ENCODE data around the gene RBM24. TPM values are rescaled to one million over a fixed set of nuclear protein-coding genes. Genes with fewer than 3 reads are reported as not detected.

The RBM24 gene
- total and polyA plus RNA-seq, 2 of the 4 experiments (the other 2 are of a cell fraction): 4.1 to 6.6 TPM

DNA sequence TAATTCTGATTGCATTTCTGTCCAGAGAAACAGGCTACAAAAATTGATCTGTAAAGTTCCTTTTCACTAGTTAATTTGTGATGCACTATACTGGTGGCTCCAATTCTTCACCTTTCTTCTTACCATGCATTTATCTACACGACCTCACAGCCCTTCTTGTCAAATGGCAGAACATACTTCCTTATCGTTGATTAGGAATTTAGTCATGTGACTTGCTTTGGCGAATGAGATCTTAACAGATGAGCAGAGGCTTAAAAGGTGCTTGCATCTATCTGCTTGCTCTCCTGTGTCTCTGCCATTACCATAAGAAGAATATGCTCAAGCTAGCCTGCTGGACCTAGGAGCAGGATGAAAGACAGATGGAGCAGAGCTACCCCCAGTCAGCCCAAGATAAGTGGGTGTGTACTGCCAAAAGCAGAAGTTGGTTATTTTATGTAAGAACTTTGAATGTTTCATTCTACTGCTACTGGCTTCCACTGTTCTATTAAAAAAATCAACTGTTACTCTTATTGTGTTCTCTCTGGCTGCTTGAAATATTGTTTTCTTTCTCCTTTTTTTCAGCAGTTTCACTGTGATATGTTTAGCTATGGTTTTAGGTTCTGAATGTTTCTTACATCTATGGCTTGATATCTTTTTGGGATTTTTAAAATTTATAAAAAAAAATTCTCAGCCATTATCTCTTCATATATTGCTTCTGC, 40.2 kb upstream of the RBM24 start:
- H4K20me1 ChIP-seq (ENCODE audit: insufficient read depth, low read length): no peaks in the 10 kb centered on the region
- peaks cover 4% of the 10 kb centered on the region for H3K9me3 ChIP-seq (ENCODE audit: control insufficient read depth, insufficient read depth, low read length)
- no peak overlapping the region for H3K4me3 ChIP-seq (ENCODE audit: insufficient read depth, low read depth, low read length)
- BruUV-seq (replicated peaks): no TSS peak
- intact Hi-C loops (cut with micrococcal nuclease) (no loop called here), dilution Hi-C loops (cut with HindIII; ENCODE audit: low sequenced_read_pairs, unreplicated experiment) (no loop called here), in situ Hi-C loops (cut with MboI; ENCODE audit: low sequenced_read_pairs) (no loop called here)
- no peaks in the 10 kb centered on the region for H3K79me1 ChIP-seq (ENCODE audit: low read depth in 1 of 2, low read length in 2 of 2)
- peaks cover 8% of the 10 kb centered on the region for H3K27me3 ChIP-seq (ENCODE audit: control insufficient read depth, insufficient read depth, low read length)
- H3K18ac ChIP-seq (ENCODE audit: low read depth, low read length): no peak overlapping the region
- no peaks in the 10 kb centered on the region for H3K4me1 ChIP-seq (ENCODE audit: control insufficient read depth, insufficient read depth, low read length)
- no peak overlapping the region for H2BK20ac ChIP-seq (ENCODE audit: low read depth, low read length)
- H3K9ac ChIP-seq (ENCODE audit: low read depth, low read length): no peak overlapping the region
- WGBS, 2 experiments (ENCODE audit: extremely low coverage in 2 of 2, insufficient read length in 1 of 2): no CpG with 5 or more reads among the region's 3 CpGs
- ChIA-PET CTCF (interaction anchor here (0.7 kb wide), 1 partner anchor 359 kb away, joined by 5 read pairs; the partner anchor contains the start of gene FAM8A1), POLR2A (ENCODE audit: unreplicated experiment) (no interaction called here)
- H4K5ac ChIP-seq (ENCODE audit: low read depth, low read length): no peak overlapping the region
- H2BK120ac ChIP-seq (ENCODE audit: low read depth, low read length): no peak overlapping the region
- H2AK5ac ChIP-seq (ENCODE audit: low read depth, low read length): no peak overlapping the region
- no peak overlapping the region for H4K8ac ChIP-seq (ENCODE audit: low read depth in 2 of 2, low read length in 2 of 2)
- TF ChIP-seq RCOR1 (IDR thresholded peaks at IDR 0.05; ENCODE audit: insufficient replicate concordance, low read length): no peak
- no peak for TF ChIP-seq MAFK (IDR thresholded peaks at IDR 0.05; ENCODE audit: low read depth, low read length)
- no peak for TF ChIP-seq POLR2A (IDR thresholded peaks at IDR 0.05; ENCODE audit: low read depth, low read length)
- TF ChIP-seq SMC3 (IDR thresholded peaks at IDR 0.05; ENCODE audit: low read depth, low read length): no peak
- no peak for TF ChIP-seq MAZ (IDR thresholded peaks at IDR 0.05; ENCODE audit: borderline replicate concordance, low read depth, low read length)
- TF ChIP-seq RAD21 (IDR thresholded peaks at IDR 0.05; ENCODE audit: low read length): no peak
- TF ChIP-seq, protein P1, sequence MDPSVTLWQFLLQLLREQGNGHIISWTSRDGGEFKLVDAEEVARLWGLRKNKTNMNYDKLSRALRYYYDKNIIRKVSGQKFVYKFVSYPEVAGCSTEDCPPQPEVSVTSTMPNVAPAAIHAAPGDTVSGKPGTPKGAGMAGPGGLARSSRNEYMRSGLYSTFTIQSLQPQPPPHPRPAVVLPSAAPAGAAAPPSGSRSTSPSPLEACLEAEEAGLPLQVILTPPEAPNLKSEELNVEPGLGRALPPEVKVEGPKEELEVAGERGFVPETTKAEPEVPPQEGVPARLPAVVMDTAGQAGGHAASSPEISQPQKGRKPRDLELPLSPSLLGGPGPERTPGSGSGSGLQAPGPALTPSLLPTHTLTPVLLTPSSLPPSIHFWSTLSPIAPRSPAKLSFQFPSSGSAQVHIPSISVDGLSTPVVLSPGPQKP (IDR thresholded peaks at IDR 0.05; ENCODE audit: borderline replicate concordance, low read depth, low read length): no peak
- TF ChIP-seq MXI1 (IDR thresholded peaks at IDR 0.05; ENCODE audit: borderline replicate concordance, low read depth, low read length): no peak
- TF ChIP-seq RFX5 (IDR thresholded peaks at IDR 0.05; ENCODE audit: low read depth, low read length): no peak
- TF ChIP-seq, protein P2, sequence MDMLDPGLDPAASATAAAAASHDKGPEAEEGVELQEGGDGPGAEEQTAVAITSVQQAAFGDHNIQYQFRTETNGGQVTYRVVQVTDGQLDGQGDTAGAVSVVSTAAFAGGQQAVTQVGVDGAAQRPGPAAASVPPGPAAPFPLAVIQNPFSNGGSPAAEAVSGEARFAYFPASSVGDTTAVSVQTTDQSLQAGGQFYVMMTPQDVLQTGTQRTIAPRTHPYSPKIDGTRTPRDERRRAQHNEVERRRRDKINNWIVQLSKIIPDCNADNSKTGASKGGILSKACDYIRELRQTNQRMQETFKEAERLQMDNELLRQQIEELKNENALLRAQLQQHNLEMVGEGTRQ (IDR thresholded peaks at IDR 0.05; ENCODE audit: low read depth, low read length): no peak
- TF ChIP-seq CEBPB (IDR thresholded peaks at IDR 0.05; ENCODE audit: low read depth, low read length): no peak
- TF ChIP-seq, protein P3, sequence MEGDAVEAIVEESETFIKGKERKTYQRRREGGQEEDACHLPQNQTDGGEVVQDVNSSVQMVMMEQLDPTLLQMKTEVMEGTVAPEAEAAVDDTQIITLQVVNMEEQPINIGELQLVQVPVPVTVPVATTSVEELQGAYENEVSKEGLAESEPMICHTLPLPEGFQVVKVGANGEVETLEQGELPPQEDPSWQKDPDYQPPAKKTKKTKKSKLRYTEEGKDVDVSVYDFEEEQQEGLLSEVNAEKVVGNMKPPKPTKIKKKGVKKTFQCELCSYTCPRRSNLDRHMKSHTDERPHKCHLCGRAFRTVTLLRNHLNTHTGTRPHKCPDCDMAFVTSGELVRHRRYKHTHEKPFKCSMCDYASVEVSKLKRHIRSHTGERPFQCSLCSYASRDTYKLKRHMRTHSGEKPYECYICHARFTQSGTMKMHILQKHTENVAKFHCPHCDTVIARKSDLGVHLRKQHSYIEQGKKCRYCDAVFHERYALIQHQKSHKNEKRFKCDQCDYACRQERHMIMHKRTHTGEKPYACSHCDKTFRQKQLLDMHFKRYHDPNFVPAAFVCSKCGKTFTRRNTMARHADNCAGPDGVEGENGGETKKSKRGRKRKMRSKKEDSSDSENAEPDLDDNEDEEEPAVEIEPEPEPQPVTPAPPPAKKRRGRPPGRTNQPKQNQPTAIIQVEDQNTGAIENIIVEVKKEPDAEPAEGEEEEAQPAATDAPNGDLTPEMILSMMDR (conservative IDR thresholded peaks at IDR 0.05; ENCODE audit: low read depth, low read length): no peak
- TF ChIP-seq NFE2L2 (IDR thresholded peaks at IDR 0.05; ENCODE audit: low read depth, low read length): no peak
- TF ChIP-seq CHD1 (IDR thresholded peaks at IDR 0.05; ENCODE audit: low read depth, low read length): no peak
- no peak for TF ChIP-seq BHLHE40 (IDR thresholded peaks at IDR 0.05; ENCODE audit: low read depth, low read length)
- TF ChIP-seq FOS (IDR thresholded peaks at IDR 0.05; ENCODE audit: low read depth, low read length): no peak
- no peak overlapping the region for H2BK15ac ChIP-seq (ENCODE audit: low read depth, low read length)
- H3K14ac ChIP-seq (replicated peaks; ENCODE audit: low read depth, low read length): no peak overlapping the region
- no peaks in the 10 kb centered on the region for H3K9me1 ChIP-seq (ENCODE audit: insufficient read depth, low read length)
- H2BK5ac ChIP-seq (ENCODE audit: low read depth, low read length, poor library complexity, severe bottlenecking): no peak overlapping the region
- H4K91ac ChIP-seq (ENCODE audit: insufficient read depth, low read depth, low read length): no peak overlapping the region
- no peak overlapping the region for H3K23ac ChIP-seq (ENCODE audit: low read depth, low read length)
- H3K56ac ChIP-seq (ENCODE audit: extremely low read depth, insufficient read depth, low read length): no peak overlapping the region
- no peak overlapping the region for H3K4ac ChIP-seq (ENCODE audit: low read depth, low read length)
- no peak for DNase-seq
- H2AFZ ChIP-seq (replicated peaks; ENCODE audit: low read length, poor library complexity): no peak overlapping the region
- no peak overlapping the region for H3K27ac ChIP-seq (ENCODE audit: insufficient read depth, low read length)
- ATAC-seq (ENCODE audit: low read depth): no peak
- H2AK9ac ChIP-seq (replicated peaks; ENCODE audit: low read depth, low read length, poor library complexity): no peak overlapping the region
- H3K4me2 ChIP-seq (ENCODE audit: low read depth, low read length): no peak overlapping the region
- H3K36me3 ChIP-seq (ENCODE audit: control insufficient read depth, insufficient read depth, low read length): no peaks in the 10 kb centered on the region
